ENCODE results near the gene VIPR2.
"Not testable (repeated sequence)": the region's sequence is repeated elsewhere in the genome, so short reads cannot be mapped to it uniquely, and the experiment has no call there.

The VIPR2 gene

GRCh38 chr7:159102681-159103381, 41.8 kb downstream of the VIPR2 start:
- peaks cover 24% of the 10 kb centered on the region; the same call in 1 of the 2 replicates for H3K27me3 ChIP-seq (replicated peaks; ENCODE audit: insufficient read depth, low read length)
- no peak overlapping the region for H3K27ac ChIP-seq (ENCODE audit: low read length)
- no peak overlapping the region for H3K4me3 ChIP-seq (ENCODE audit: low read length)
- TF ChIP-seq EZH2phosphoT487 (IDR thresholded peaks at IDR 0.05; ENCODE audit: low read length) (no peak), EZH2 (optimal IDR thresholded peaks at IDR 0.05; ENCODE audit: low read depth, low read length) (no peak)
- TF ChIP-seq, protein P1, sequence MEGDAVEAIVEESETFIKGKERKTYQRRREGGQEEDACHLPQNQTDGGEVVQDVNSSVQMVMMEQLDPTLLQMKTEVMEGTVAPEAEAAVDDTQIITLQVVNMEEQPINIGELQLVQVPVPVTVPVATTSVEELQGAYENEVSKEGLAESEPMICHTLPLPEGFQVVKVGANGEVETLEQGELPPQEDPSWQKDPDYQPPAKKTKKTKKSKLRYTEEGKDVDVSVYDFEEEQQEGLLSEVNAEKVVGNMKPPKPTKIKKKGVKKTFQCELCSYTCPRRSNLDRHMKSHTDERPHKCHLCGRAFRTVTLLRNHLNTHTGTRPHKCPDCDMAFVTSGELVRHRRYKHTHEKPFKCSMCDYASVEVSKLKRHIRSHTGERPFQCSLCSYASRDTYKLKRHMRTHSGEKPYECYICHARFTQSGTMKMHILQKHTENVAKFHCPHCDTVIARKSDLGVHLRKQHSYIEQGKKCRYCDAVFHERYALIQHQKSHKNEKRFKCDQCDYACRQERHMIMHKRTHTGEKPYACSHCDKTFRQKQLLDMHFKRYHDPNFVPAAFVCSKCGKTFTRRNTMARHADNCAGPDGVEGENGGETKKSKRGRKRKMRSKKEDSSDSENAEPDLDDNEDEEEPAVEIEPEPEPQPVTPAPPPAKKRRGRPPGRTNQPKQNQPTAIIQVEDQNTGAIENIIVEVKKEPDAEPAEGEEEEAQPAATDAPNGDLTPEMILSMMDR (IDR thresholded peaks at IDR 0.05; ENCODE audit: low read length), result no peak
- no peaks in the 10 kb centered on the region for H3K36me3 ChIP-seq (replicated peaks; ENCODE audit: insufficient read depth, low read length)
- no peaks in the 10 kb centered on the region for H3K4me1 ChIP-seq (ENCODE audit: low read length)
- H3K9me2 ChIP-seq (replicated peaks; ENCODE audit: insufficient read depth, low read length), result no peaks in the 10 kb centered on the region
- H3K9me3 ChIP-seq (replicated peaks; ENCODE audit: insufficient read depth, low read length), result no peaks in the 10 kb centered on the region
- no peaks in the 10 kb centered on the region for H3F3A ChIP-seq (ENCODE audit: insufficient read depth, low read length)
- H3K4me2 ChIP-seq (ENCODE audit: low read depth, low read length), result no peak overlapping the region
- H3K79me2 ChIP-seq (ENCODE audit: low read length), result no peaks in the 10 kb centered on the region
- H2AFZ ChIP-seq (ENCODE audit: low read length), result no peak overlapping the region
- DNase-seq, result no peak
- no peaks in the 10 kb centered on the region for H4K20me1 ChIP-seq (ENCODE audit: insufficient read depth, low read length)
- H3K9ac ChIP-seq (ENCODE audit: low read length), result no peak overlapping the region

GRCh38 chr7:159101661-159102091, 43.0 kb downstream of the VIPR2 start:
- H3K27ac ChIP-seq (ENCODE audit: low read length); H3K9me3 ChIP-seq (replicated peaks; ENCODE audit: insufficient read depth, low read length); DNase-seq; H3F3A ChIP-seq (ENCODE audit: insufficient read depth, low read length); H3K9me2 ChIP-seq (replicated peaks; ENCODE audit: insufficient read depth, low read length); H3K36me3 ChIP-seq (replicated peaks; ENCODE audit: insufficient read depth, low read length); H3K9ac ChIP-seq (ENCODE audit: low read length); H4K20me1 ChIP-seq (ENCODE audit: insufficient read depth, low read length); H3K79me2 ChIP-seq (ENCODE audit: low read length); H3K4me2 ChIP-seq (ENCODE audit: low read depth, low read length); H2AFZ ChIP-seq (ENCODE audit: low read length); H3K4me3 ChIP-seq (ENCODE audit: low read length); H3K4me1 ChIP-seq (ENCODE audit: low read length): not testable (repeated sequence)
- H3K27me3 ChIP-seq (replicated peaks; ENCODE audit: insufficient read depth, low read length), result peaks cover 24% of the 10 kb centered on the region; the same call in 1 of the 2 replicates

DNA sequence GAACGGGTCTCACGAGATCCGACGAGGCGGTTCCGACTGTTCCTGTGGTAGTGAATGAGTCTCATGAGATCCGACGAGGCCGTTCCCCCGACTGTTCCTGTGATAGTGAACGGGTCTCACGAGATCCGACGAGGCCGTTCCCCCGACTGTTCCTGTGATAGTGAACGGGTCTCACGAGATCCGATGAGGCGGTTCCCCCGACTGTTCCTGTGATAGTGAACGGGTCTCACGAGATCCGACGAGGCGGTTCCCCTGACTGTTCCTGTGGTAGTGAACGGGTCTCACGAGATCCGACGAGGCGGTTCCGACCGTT, 43.6 kb downstream of the VIPR2 start:
- H3F3A ChIP-seq (ENCODE audit: insufficient read depth, low read length); H3K4me3 ChIP-seq (ENCODE audit: low read length); DNase-seq; H3K4me1 ChIP-seq (ENCODE audit: low read length); H3K9me3 ChIP-seq (replicated peaks; ENCODE audit: insufficient read depth, low read length); H3K4me2 ChIP-seq (ENCODE audit: low read depth, low read length); H3K9ac ChIP-seq (ENCODE audit: low read length); H4K20me1 ChIP-seq (ENCODE audit: insufficient read depth, low read length); H3K79me2 ChIP-seq (ENCODE audit: low read length); H3K27ac ChIP-seq (ENCODE audit: low read length); H3K9me2 ChIP-seq (replicated peaks; ENCODE audit: insufficient read depth, low read length); H3K36me3 ChIP-seq (replicated peaks; ENCODE audit: insufficient read depth, low read length); H2AFZ ChIP-seq (ENCODE audit: low read length): not testable (repeated sequence)
- peaks cover 24% of the 10 kb centered on the region; the same call in 1 of the 2 replicates for H3K27me3 ChIP-seq (replicated peaks; ENCODE audit: insufficient read depth, low read length)

GRCh38 chr7:159100281-159101082, 44.2 kb downstream of the VIPR2 start:
- DNase-seq; H4K20me1 ChIP-seq (ENCODE audit: insufficient read depth, low read length): not testable (repeated sequence)

More at GRCh38 chr7:159100281-159101082, 44.2 kb downstream of the VIPR2 start:
- not testable (repeated sequence) for H3K4me2 ChIP-seq (ENCODE audit: low read depth, low read length); H3K9me2 ChIP-seq (replicated peaks; ENCODE audit: insufficient read depth, low read length); H3K36me3 ChIP-seq (replicated peaks; ENCODE audit: insufficient read depth, low read length); H3K4me3 ChIP-seq (ENCODE audit: low read length); H3K9me3 ChIP-seq (replicated peaks; ENCODE audit: insufficient read depth, low read length); H3K79me2 ChIP-seq (ENCODE audit: low read length); H3F3A ChIP-seq (ENCODE audit: insufficient read depth, low read length); H3K4me1 ChIP-seq (ENCODE audit: low read length); H2AFZ ChIP-seq (ENCODE audit: low read length); H3K27ac ChIP-seq (ENCODE audit: low read length); H3K9ac ChIP-seq (ENCODE audit: low read length)
- peaks cover 24% of the 10 kb centered on the region; the same call in 1 of the 2 replicates for H3K27me3 ChIP-seq (replicated peaks; ENCODE audit: insufficient read depth, low read length)

Measured in MM.1S (cell line).